GM23338 (cell line): Measurements from ENCODE around the gene DHRS13. TPM values are rescaled to one million over a fixed set of nuclear protein-coding genes. Genes with fewer than 3 reads are reported as not detected.

Source experiments
- NANOG ChIP-seq: IDR thresholded peaks from 2 replicates; pipeline ENCODE4 v1.6.1; 2016; ENCODE audit warnings: antibody characterized with exemption, borderline replicate concordance
- POLR2AphosphoS5 ChIP-seq: IDR thresholded peaks from 2 replicates; pipeline ENCODE4 v1.6.1; 2016; ENCODE audit warnings: antibody characterized with exemption, low read depth
- ZNF331 ChIP-seq: fragments of 250-450 bp; sonication (Bioruptor Pico); IDR thresholded peaks from 2 replicates; pipeline ENCODE4 v1.5.0; 2020; ENCODE audit warnings: low read depth, mild to moderate bottlenecking, moderate library complexity
- polyA plus RNA-seq: library from polyadenylated mRNA; unstranded; fragments of >200 nt; fragmentation: Nextera tagmentation; extraction: Ambion mirVana; gene quantifications from 2 replicates; pipeline ENCODE4 v1.2.1, GENCODE V29; 2016
- total RNA-seq: library from RNA; depleted of rRNA; stranded (reverse); fragments of >200 nt; shearing (Covaris generic); gene quantifications from 2 replicates; pipeline ENCODE4 v1.2.3, GENCODE V29; 2014
- TF ChIP-seq, protein P1 (sequence below): fragments of 250-450 bp; sonication (Bioruptor Pico); IDR thresholded peaks from 2 replicates; pipeline ENCODE4 v1.5.0; 2020; ENCODE audit warnings: mild to moderate bottlenecking, moderate library complexity
- TF ChIP-seq, protein P2 (sequence below): IDR thresholded peaks from 2 replicates; pipeline ENCODE4 v1.6.1; 2016; ENCODE audit warnings: antibody characterized with exemption
- TF ChIP-seq, protein P3 (sequence below), 2 experiments: fragments of 200-600 bp in 1 of 2; sonication (generic) in 1 of 2; conservative IDR thresholded peaks; 2 replicates each; pipeline versions ENCODE4 v1.5.1 to v1.6.1; 2016 to 2017; ENCODE audit warnings: antibody characterized with exemption in 2 of 2, low read depth in 2 of 2, mild to moderate bottlenecking in 2 of 2, moderate library complexity in 1 of 2

The DHRS13 gene
- total and polyA plus RNA-seq, 2 experiments from 2014 or later = 5.4 to 34.2 TPM

DNA sequence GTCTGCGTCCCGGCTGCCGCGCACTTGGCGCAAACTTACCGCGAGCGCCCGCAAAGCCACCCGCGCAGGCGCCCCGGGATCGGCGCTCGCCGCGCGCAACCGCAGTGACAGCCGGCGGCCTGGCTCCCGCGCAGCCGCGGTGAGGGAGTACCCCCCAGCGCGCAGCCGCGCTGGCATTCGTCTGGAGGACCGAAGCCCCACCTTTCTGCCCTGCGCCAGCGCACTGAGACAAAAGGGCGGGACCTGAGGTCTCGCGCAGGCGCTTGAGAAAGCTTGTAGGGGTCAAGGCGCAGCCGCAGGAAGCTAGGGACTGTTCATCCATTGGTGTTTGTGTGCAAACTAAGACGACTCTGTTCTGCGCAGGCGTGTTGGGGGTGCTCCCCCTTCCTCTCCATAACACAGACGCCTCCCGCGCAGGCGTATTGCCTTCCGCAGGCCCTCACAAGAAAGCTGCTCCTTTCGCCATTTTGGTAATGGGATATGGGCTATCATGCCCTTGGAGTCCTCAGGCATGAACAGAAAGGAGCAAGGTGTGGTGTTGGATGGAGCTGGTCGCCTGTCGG lies 48.6 kb upstream of the DHRS13 start, which contains the start of gene PHF12 (continued):
- TF ChIP-seq, protein P1, sequence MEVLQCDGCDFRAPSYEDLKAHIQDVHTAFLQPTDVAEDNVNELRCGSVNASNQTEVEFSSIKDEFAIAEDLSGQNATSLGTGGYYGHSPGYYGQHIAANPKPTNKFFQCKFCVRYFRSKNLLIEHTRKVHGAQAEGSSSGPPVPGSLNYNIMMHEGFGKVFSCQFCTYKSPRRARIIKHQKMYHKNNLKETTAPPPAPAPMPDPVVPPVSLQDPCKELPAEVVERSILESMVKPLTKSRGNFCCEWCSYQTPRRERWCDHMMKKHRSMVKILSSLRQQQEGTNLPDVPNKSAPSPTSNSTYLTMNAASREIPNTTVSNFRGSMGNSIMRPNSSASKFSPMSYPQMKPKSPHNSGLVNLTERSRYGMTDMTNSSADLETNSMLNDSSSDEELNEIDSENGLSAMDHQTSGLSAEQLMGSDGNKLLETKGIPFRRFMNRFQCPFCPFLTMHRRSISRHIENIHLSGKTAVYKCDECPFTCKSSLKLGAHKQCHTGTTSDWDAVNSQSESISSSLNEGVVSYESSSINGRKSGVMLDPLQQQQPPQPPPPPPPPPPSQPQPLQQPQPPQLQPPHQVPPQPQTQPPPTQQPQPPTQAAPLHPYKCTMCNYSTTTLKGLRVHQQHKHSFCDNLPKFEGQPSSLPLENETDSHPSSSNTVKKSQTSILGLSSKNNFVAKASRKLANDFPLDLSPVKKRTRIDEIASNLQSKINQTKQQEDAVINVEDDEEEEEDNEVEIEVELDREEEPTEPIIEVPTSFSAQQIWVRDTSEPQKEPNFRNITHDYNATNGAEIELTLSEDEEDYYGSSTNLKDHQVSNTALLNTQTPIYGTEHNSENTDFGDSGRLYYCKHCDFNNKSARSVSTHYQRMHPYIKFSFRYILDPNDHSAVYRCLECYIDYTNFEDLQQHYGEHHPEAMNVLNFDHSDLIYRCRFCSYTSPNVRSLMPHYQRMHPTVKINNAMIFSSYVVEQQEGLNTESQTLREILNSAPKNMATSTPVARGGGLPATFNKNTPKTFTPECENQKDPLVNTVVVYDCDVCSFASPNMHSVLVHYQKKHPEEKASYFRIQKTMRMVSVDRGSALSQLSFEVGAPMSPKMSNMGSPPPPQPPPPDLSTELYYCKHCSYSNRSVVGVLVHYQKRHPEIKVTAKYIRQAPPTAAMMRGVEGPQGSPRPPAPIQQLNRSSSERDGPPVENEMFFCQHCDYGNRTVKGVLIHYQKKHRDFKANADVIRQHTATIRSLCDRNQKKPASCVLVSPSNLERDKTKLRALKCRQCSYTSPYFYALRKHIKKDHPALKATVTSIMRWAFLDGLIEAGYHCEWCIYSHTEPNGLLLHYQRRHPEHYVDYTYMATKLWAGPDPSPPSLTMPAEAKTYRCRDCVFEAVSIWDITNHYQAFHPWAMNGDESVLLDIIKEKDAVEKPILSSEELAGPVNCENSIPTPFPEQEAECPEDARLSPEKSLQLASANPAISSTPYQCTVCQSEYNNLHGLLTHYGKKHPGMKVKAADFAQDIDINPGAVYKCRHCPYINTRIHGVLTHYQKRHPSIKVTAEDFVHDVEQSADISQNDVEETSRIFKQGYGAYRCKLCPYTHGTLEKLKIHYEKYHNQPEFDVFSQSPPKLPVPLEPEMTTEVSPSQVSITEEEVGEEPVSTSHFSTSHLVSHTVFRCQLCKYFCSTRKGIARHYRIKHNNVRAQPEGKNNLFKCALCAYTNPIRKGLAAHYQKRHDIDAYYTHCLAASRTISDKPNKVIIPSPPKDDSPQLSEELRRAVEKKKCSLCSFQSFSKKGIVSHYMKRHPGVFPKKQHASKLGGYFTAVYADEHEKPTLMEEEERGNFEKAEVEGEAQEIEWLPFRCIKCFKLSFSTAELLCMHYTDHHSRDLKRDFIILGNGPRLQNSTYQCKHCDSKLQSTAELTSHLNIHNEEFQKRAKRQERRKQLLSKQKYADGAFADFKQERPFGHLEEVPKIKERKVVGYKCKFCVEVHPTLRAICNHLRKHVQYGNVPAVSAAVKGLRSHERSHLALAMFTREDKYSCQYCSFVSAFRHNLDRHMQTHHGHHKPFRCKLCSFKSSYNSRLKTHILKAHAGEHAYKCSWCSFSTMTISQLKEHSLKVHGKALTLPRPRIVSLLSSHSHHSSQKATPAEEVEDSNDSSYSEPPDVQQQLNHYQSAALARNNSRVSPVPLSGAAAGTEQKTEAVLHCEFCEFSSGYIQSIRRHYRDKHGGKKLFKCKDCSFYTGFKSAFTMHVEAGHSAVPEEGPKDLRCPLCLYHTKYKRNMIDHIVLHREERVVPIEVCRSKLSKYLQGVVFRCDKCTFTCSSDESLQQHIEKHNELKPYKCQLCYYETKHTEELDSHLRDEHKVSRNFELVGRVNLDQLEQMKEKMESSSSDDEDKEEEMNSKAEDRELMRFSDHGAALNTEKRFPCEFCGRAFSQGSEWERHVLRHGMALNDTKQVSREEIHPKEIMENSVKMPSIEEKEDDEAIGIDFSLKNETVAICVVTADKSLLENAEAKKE (CRISPR knock-in tag) = no peak
- TF ChIP-seq, protein P2, sequence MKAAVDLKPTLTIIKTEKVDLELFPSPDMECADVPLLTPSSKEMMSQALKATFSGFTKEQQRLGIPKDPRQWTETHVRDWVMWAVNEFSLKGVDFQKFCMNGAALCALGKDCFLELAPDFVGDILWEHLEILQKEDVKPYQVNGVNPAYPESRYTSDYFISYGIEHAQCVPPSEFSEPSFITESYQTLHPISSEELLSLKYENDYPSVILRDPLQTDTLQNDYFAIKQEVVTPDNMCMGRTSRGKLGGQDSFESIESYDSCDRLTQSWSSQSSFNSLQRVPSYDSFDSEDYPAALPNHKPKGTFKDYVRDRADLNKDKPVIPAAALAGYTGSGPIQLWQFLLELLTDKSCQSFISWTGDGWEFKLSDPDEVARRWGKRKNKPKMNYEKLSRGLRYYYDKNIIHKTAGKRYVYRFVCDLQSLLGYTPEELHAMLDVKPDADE = no peak
- TF ChIP-seq NANOG (no peak), POLR2AphosphoS5 (no peak; the same call in 1 of the 2 replicates), ZNF331 (CRISPR knock-in tag) (no peak)
- TF ChIP-seq, protein P3, sequence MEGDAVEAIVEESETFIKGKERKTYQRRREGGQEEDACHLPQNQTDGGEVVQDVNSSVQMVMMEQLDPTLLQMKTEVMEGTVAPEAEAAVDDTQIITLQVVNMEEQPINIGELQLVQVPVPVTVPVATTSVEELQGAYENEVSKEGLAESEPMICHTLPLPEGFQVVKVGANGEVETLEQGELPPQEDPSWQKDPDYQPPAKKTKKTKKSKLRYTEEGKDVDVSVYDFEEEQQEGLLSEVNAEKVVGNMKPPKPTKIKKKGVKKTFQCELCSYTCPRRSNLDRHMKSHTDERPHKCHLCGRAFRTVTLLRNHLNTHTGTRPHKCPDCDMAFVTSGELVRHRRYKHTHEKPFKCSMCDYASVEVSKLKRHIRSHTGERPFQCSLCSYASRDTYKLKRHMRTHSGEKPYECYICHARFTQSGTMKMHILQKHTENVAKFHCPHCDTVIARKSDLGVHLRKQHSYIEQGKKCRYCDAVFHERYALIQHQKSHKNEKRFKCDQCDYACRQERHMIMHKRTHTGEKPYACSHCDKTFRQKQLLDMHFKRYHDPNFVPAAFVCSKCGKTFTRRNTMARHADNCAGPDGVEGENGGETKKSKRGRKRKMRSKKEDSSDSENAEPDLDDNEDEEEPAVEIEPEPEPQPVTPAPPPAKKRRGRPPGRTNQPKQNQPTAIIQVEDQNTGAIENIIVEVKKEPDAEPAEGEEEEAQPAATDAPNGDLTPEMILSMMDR (conservative IDR thresholded peaks at IDR 0.05; ENCODE audit: low read depth in 2 of 2) = no peak
